CD4-positive, alpha-beta T cell treated with Interleukin-1 beta for 1 hour (primary cell): Measurements from ENCODE around the gene OXLD1.
"Not testable (repeated sequence)": the region's sequence is repeated elsewhere in the genome, so short reads cannot be mapped to it uniquely, and the experiment has no call there.

Experiments
- DNase-seq, 2 donors: peaks; one replicate each; pipeline ENCODE4 v3.0.0-alpha.2; 2020 to 2022

The OXLD1 gene

DNA sequence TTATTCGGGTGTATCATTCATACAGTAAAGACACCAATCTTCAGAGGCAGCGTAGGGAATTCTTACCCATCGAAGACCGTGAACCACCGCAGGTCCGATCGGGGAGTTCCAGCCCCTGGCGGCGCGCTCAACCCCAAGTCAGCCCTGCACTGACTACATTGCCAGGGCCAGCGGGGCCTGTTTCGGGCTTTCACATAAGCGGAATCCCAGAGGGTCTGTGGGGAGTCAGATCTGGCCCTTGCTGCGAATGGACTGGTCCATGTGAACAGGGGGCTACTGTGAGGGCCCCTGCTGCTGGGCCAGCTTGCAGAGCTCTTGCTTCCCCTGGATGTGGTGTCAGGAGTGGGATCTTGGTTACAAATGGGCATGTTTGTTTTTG lies 17.7 kb downstream of the OXLD1 start:
- DNase-seq, result no peak

DNA sequence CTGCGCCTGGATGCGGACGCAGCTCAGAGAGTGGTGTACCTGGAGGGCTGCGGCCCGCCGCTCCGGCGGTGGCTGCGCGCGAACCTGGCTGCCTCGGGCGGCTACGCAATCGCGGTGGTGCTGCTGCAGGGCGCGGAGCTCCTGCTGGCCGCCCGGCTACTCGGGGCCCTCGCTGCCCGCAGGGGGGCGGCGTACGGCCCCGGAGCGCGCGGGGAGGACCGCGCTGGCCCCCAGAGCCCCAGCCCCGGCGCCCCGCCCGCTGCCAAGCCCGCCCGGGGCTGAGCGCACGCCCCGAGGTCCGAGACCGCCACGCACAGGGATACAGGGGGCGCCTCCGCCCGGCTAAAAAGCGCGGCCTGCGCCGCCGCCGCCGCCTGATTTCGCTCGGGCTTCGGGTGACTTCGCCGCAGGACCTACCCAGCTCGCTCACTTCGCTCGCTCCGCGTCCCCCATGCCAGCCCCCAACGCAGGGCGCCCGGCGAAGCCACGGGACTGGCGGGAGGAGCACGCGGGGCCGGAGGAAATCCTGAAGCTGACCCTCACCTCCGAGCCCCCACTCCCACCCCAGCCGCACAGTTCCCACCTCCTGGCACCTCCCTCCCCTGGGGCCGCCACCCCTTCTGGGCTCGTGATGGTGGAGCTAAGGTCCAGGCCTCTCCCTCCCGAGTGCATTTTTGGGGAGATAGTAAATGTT lies 18.2 kb downstream of the OXLD1 start:
- DNase-seq, result no peak

DNA sequence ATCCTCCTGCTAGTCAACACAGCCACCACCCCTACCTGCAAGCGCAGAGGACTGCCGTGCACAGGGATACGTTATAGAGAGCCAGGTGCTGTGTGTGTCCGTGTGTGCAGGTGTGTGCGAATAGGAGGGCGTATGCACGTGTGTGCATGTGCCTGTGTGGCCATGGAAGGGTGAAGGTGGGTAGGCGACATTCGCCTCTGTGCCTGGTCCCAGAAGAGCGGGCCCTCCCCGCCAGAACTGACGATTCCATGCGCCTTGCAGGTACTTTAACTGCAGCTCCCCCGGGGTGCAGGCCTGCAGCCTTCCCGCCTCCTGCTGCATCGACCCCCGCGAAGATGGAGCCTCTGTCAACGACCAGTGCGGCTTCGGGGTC lies 18.8 kb downstream of the OXLD1 start:
- DNase-seq, result no peak

DNA sequence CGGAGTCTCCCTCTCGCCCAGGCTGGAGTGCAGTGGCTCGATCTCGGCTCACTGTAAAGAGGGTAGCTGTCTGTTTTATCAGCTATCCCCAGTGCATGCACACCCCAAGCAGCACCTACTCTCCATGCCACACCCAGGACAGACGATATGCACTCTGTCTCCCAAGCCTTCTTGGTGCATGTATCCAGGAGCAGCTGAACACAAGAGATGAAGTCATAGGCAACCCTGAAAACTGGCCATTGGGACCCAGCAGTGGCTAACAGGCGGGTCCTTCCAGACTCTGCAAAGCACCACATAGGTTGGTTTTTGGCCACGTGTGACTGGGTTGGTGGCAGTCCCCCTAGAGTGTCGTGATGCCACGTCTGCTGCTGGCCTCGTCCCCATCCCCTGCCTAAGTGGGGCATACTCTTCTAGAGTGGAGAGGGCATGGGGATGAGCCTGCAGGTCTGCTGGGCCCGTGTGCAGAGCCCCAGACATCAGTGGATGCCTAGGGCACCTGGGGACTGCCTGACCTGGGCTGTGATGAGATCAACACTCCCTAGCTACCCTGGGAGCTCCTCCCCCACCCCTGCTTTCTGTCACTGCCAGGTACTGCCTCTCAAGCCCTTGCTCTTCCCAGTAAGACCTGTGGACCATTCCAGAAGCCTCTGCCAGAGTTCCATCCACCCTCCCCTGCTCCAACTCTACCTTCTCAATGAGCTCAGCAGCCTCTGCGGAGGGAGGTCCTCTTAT lies 19.4 kb downstream of the OXLD1 start:
- DNase-seq, result no peak

DNA sequence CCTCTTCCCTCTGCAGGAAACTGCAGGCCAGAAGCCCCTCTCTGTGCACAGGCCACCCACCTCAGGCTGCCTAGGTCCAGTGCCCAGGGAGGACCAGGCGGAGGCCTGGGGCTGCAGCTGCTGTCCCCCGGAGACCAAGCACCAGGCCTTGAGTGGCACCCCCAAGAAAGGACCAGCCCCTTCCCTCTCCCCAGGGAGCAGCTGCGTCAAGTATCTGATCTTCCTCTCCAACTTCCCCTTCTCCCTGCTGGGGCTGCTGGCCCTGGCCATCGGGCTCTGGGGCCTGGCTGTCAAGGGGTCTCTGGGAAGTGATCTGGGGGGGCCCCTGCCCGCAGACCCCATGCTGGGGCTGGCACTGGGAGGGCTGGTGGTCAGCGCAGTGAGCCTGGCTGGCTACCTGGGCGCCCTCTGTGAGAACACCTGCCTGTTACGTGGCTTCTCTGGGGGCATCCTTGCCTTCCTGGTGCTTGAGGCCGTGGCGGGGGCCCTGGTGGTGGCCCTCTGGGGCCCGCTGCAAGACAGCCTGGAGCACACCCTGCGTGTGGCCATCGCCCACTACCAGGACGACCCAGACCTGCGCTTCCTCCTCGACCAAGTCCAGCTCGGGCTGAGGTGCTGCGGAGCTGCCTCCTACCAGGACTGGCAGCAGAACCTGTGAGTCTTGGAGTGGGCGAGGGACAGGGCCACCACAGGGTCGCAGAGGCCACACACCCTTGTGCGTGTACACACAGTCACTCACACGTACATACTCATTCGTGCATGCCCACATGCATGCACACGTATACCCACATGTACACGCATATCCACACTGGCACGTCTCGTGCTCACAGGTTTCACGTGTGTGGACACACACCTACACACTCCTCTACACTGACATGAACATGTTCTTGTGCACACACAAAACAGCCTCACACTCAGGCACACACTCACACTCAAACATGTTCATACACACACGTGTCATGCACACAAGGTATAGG lies 21.1 kb downstream of the OXLD1 start:
- no peak for DNase-seq

DNA sequence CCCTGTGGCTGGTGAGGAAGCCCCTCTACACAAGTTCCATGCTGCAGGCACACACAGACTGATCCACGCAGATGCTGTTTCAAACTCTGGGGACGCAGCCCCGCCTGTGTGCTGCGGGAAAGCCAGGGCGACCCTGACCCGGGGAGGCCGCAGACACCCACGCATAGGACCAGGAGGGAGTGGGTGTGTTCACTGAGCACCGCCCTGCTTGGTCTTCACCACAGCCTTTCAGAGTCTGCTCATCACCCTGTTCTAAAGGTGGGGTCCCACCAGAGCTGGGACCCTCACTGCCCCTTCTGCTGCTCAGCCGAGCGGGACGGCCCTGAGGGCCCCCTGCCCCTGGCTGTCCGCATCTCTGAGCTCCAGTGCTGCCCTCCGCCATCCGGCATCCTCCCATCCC lies 21.9 kb downstream of the OXLD1 start:
- no peak for DNase-seq

DNA sequence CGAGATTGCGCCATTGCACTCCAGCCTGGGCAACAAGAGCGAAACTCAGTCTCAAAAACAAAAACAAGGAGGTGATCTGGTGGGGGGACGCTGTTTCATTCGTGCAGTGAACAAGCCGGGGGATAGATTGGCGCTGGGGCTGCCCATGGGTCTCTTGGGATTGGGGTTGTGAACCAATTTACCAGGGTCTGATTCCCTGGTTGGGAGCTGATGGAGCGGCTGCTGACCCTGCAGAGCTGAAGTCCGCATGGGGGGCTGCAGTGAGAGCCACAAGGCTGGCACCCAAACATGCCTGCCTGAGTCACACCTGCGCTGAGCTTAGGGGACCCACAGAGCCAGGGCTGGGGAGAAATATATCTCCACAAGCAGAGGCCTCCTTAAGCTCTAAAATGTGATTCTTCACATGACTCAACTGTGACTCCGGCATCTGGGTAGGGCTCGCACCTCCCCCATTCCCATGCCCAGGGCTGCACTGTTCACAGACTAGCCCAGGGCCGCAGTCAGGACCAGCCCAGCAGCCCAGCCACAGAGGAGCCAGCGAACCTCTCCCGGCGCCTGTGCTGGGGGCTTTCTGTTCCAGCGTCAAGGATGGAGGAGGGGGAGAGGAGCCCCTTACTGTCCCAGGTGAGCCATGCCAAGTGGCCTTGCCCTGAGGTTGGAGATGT lies 24.4 kb downstream of the OXLD1 start:
- no peak for DNase-seq

DNA sequence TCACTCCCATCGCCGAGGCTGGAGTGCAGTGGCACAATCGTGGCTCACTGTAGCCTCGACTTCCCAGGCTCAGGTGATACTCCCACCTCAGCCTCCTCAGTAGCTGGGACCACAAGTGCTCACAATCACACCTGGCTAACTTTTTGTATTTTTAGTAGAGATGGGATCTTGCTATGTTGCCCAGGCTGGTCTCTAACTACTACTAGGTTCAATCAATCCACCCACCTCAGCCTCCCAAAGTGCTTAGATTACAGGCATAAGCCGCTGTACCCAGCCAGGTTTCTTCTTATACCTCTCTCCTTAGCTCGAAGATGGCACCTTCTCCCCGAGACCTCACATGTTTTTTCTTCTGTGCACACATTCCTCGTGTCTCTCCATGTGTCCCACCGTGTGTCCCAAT lies 26.4 kb downstream of the OXLD1 start:
- DNase-seq, result no peak

DNA sequence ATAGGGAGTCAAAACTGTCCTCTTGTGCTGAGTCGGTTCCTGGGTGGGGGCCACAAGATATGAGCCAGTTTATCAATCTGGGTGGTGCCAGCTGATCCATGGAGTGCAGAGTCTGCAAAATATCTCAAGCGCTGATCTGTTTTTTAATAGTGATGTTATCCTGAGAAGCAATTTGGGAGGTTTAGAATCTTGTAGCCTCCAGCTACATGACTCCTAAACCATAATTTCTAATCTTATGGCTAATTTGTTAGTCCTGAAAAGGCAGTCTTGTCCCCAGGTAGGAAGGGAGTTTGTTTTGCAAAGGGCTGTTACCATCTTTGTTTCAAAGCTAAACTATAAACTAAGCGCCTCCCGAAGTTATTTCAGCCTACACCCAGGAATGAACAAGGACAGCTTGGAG lies 27.7 kb downstream of the OXLD1 start:
- no peak for DNase-seq

DNA sequence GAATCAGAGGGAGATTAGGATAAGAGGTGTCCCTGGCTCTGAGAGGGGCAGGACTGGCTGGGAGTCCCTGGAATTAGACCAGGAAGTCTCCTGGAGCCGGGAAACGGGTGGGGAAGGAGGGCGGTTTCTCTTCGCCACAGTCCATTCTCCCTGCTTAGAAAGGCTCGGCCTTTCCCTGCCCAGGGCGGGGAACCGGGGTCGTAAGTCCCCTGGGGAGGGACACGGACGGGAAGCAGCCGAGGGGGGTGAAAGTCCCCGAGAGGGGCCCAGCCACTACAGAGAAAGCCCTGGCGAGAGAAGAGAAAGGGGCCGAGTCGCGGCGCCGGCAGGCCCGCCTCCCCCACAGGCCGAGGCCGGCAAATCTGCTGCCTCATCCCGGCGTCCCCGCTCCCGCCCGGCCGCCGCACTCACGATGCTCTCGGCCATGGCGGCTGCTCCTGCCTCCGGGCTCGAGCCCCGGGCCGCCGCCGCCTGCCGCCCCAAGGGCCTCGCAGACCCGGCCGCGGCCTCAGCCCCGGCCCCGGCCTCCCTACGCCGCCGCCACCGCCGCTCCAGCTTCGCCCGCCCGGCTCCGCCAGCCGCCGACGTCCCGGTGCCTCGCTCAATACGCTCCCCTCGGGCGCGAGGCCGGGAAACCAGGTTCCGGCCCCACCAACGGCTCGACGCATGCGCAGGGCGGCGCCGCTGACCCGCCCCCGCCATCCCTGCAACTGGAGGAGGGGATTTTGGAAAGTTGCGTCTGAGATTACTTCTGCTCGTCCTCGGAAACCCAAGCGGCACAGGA lies 29.7 kb downstream of the OXLD1 start, which contains the start of the genes NPLOC4 and TSPAN10:
Gene NPLOC4 (minus strand): TSS at position 608 of the 784 bp plus-strand sequence. CDS start 182 bp downstream, at position 426.
Gene TSPAN10 (plus strand): TSS at position 692 of the 784 bp plus-strand sequence. CDS start 5,217 bp downstream, outside the sequence.
- peak; percentile 84 to 87 for DNase-seq

DNA sequence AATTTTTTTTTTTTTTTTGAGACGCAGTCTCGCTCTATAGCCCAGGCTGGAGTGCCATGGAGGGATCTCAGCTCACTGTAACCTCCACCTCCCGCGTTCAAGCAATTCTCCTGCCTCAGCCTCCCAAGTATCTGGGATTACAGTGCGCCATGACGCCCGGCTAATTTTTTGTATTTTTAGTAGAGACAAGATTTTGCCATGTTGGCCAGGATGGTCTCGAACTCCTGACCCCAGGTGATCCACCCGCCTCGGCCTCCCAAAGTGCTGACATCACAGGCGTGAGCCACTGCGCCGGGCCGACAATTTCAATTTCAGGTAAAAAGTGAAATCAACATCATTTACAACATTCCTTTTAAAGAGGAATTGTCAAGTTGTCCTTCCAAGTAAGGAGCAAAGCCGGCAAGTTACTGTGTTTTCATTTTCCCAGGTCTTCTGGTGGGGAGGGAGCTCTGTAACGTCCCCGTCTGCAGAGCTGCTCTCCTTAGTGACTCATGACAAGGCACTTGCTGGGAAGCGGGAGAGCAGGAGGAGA lies 30.4 kb downstream of the OXLD1 start:
- DNase-seq, result no peak

DNA sequence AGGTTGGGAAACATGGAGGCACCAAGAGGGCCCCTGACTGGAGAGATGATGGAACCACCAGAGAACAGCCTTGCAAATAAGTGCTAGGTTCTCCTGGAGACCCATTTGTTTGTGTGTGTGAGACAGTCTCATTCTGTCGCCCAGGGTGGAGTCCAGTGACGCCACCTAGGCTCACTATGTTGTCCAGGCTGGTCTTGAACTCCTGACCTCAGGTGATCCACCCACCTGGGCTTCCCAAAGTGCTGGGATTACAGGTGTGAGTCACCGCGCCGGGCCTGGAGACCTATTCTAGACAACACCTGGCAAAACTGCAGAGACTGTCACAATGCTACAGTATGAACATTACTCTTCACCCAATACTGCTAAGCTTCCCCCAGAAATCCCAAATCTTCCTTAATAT lies 31.0 kb downstream of the OXLD1 start:
- no peak for DNase-seq

DNA sequence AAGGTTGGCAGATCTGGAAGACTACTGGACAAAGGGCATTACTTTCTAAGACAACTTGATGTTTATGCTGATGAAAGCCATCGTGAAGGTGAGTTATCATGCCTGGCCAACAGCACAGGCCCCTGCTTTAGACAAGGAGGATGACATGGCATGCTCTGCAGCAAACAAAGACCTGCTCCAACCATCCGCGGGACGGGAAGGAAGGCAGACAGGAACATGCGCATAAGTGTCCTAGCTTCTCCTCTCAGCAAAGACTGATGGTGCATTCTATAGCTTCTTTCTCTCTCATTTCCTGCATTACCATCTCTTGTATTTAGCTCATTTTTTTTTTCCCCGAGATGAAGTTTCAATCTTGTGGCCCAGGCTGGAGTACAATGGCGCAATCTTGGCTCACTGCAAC lies 34.9 kb downstream of the OXLD1 start:
- no peak for DNase-seq

DNA sequence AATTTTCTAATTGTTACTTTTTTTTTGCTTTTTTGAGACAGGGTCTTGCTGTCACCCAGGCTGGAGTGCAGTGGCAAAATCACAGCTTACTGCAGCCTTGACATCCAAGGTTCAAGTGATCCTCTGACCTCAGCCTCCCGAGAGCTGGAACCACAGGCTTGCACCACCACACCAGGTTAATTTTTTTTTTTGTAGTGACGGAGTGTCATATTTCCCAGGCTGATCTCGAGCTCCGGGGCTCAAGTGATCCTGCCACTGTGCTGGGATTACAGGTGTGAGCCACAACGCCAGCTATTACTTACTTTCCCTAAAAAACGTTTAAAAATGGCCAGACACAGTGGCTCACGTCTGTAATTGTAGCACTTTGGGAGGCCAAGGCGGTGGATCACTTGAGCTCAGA lies 36.1 kb downstream of the OXLD1 start:
- no peak for DNase-seq

DNA sequence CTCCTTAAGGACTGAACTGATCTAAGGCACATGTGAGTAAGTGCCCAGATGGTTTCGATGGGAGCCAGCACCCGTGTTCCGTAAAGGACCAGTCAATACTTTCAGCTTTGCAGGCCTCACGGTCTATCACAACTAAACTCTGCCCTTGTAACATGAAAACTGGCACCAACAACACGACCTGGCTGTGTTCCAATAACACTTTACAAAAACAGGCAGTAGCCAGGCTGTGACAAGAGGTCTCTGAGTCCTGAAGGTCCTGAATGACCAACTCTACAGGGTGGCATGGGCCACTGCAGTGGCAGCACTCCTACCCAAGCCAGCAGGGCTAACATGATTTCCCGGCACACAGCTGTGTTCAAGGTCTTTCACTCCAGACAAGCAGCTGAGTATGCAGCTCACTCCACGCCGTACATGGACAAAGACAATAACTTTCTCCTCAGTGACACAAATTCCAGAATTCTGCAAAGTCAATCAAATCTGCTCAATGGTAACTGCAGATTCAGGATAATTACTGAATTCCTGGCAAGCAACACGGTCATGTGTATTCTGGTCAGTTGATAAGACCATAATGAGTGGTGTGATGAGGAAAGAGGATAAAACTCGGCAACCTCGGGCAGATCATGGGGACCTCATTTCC lies 44.8 kb downstream of the OXLD1 start:
- no peak for DNase-seq

DNA sequence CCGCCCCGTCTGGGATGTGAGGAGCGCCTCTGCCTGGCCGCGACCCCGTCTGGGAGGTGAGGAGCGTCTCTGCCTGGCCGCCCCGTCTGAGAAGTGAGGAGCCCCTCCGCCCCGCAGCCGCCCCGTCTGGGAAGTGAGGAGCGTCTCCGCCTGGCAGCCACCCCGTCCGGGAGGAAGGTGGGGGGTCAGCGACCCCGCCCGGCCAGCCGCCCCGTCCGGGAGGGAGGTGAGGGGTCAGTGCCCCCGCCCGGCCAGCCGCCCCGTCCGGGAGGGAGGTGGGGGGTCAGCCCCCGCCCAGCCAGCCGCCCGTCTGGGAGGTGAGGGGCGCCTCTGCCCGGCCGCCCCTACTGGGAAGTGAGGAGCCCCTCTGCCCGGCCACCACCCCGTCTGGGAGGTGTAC lies 48.1 kb downstream of the OXLD1 start:
- not testable (repeated sequence) for DNase-seq

DNA sequence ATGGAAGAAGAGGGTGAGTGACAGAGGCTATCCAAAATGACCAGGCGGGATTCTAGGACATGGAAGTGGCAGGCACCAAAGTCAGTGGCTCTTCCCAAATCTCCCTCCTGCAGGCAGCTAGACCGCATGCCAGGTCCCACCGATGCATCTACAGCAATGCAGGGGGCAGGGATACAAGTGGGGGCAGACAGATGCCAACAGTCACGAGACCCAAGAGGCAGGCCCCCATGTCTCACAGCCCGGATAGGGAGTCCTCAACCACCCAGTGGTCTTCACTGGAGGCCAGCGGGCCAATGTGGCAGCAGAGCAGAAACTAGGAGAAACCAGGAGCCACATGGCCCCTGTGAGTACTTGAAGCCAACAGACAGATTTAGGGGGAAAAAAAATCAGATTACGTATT lies 49.5 kb downstream of the OXLD1 start:
- no peak for DNase-seq

DNA sequence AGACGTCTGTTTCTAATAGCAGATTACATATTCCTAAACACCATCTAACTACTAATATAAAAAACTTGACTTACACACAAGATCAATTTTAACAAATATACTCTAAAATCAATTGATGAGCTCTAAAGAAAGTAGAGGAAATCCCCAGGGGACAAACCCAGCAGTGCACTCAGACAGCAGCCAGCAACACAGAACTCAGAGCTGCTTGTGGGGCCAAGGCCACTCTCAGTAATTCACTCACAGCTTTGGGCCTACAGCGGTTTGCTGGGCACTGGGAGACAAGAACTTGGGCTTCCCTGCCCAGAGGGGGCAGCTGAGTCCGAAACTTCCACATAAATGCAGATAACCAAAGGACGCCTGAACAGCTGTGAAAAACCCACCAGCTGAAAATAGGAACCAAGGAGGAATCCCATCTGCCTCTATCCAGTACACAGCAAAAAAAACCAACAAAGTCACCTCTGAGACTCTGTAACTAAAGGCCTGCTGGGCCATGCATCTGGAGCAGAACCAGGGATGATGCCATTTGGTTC lies 50.9 kb downstream of the OXLD1 start:
- DNase-seq, result no peak
